Spinal cord (tissue), 10 donors: ENCODE results near the gene CDC42BPA. TPM values are rescaled to one million over a fixed set of nuclear protein-coding genes. Genes with fewer than 3 reads are reported as not detected.

Experiments used
- DNase-seq, 6 donors: peaks; one replicate each; pipeline versions ENCODE4 v3.0.0 to v3.0.0-alpha.2; 2013 to 2015; ENCODE audit warnings: low spot score in 6 of 6, low read depth in 4 of 6
- H3K27ac ChIP-seq: one replicate; pipeline ENCODE4 v1.5.1; 2013; ENCODE audit warnings: low read depth, low read length, control low read depth
- H3K27me3 ChIP-seq: one replicate; pipeline ENCODE4 v1.6.1; 2013; ENCODE audit warnings: low read length; ENCODE audit not compliant: control insufficient read depth, insufficient read depth
- H3K36me3 ChIP-seq: one replicate; pipeline ENCODE4 v1.6.1; 2013; ENCODE audit warnings: low read length; ENCODE audit not compliant: control insufficient read depth, insufficient read depth
- H3K4me1 ChIP-seq: one replicate; pipeline ENCODE4 v1.6.1; 2013; ENCODE audit warnings: low read length; ENCODE audit not compliant: control insufficient read depth, insufficient read depth
- H3K4me3 ChIP-seq: one replicate; pipeline ENCODE4 v1.5.1; 2013; ENCODE audit warnings: low read depth, low read length, control low read depth
- H3K9me3 ChIP-seq: one replicate; pipeline ENCODE4 v1.6.1; 2013; ENCODE audit warnings: low read length; ENCODE audit not compliant: control insufficient read depth, insufficient read depth
- WGBS: methylation state at CpG from one replicate; pipeline ENCODE4 v1.1.5; 2013; ENCODE audit warnings: missing lambda C conversion rate; ENCODE audit not compliant: insufficient coverage; 5-methylcytosine and 5-hydroxymethylcytosine counted together
- polyA plus RNA-seq, 2 donors: library from polyadenylated mRNA; unstranded; fragments of 120-200 nt; gene quantifications; one replicate each; pipeline ENCODE4 v1.2.1, GENCODE V29; 2013; ENCODE audit not compliant: insufficient read length in 2 of 2
- total RNA-seq, 2 donors: library from RNA; depleted of rRNA in 1 of 2; stranded (reverse); fragments of 120-200 nt in 1 of 2; fragments of >200 nt in 1 of 2; gene quantifications; one replicate each; pipeline versions ENCODE4 v1.2.3 to v1.2.4, GENCODE V29; 2013 to 2014
- donor health status: healthy.

Gene CDC42BPA
- total and polyA plus RNA-seq, 4 donors: 44.5 to 129 (median 55.0) TPM

DNA sequence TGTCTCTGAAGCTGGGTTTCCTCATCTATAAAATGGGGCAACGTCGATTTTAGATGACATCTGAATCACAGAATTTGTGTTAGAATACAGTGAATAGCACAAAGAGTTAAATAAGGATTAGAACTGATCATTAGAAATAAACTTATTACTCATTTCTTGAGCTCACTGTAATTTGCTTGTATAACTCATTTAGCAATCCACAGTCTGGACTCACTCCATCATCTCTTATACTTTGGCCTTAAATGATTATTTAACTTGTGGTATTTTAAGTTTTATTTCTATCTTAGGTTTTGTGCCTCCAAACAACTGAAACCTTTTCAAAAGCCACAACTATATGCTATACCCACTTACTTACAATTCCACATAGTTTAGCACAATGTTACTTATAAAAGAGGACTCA lies 128.0 kb downstream of the CDC42BPA start:
- Histone ChIP-seq H3K4me1 (no peaks in the 10 kb centered on the region), H3K36me3 (no peaks in the 10 kb centered on the region), H3K9me3 (no peaks in the 10 kb centered on the region), H3K4me3 (no peak overlapping the region), H3K27ac (no peak overlapping the region), H3K27me3 (no peaks in the 10 kb centered on the region)
- WGBS: no CpG with 5 or more reads among the region's 2 CpGs
- no peak for DNase-seq

DNA sequence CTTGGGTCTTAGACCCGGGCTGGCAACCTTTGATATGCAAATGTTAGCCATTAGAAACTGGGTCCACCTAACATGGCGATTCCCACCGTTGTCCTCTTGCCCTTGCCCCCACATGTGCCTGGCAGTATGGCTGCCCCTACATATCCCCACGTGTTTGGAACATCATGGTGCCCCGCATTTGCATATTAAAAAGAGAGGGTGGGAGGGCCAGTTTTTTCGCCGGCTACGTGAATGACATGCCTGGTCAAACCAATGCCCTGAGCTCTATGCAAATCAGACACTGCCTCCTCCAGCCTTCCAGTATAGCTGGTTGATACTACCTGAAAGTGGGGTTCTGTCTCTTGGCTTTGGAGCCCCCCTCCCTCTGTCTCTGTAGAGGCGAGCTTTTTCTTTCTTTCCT lies 133.0 kb downstream of the CDC42BPA start:
- Histone ChIP-seq H3K27ac (no peak overlapping the region), H3K4me3 (no peak overlapping the region), H3K36me3 (no peaks in the 10 kb centered on the region), H3K4me1 (no peaks in the 10 kb centered on the region), H3K27me3 (no peaks in the 10 kb centered on the region), H3K9me3 (no peaks in the 10 kb centered on the region)
- WGBS: 40% methylated on average over 1 of the region's 9 CpGs
- DNase-seq: no peak

DNA sequence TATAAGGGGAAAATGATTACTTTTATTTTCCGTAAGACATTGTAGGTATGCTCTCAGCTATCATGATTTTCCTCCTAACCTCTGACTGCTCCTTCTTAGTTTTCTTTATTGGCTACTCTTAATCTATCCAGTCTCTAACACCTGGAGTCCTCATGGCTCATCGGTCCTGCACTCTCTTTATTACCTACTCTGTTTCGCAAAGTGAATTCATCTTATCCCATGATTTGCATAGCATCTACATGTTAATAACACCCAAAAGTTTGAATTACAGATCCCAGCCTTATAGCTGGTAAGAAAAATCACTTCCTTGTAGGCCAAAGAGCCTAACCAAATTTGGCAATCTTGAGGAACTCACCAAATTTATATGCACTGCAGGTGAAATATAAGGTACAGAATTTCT lies 136.3 kb downstream of the CDC42BPA start:
- H3K36me3 ChIP-seq: peaks cover 2% of the 10 kb centered on the region
- DNase-seq: no peak
- no peaks in the 10 kb centered on the region for H3K9me3 ChIP-seq
- no peak overlapping the region for H3K4me3 ChIP-seq
- no peaks in the 10 kb centered on the region for H3K27me3 ChIP-seq
- 100% methylated on average over 2 of the region's 3 CpGs for WGBS
- H3K4me1 ChIP-seq: no peaks in the 10 kb centered on the region
- no peak overlapping the region for H3K27ac ChIP-seq

DNA sequence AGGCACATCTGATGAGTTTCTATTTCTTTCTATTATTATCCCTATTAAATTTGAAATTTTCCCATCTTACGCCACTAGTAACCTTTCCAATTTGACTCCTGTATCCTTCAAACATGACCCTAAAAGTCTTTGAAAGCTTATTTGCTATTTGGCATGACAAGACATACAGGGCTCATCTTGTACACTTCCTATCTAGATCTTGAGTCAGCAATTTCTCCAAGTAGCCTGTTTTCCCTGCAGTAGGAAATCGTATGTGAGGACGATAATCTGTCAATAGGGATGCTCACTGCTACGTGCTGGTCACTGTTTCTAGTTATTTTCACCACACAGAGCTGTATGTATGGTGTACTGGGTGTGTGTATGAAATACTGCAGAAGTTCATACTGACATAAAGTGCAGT lies 142.7 kb downstream of the CDC42BPA start:
- Histone ChIP-seq H3K27ac (no peak overlapping the region), H3K9me3 (no peaks in the 10 kb centered on the region), H3K36me3 (peaks cover 2% of the 10 kb centered on the region), H3K4me3 (no peak overlapping the region), H3K27me3 (no peaks in the 10 kb centered on the region), H3K4me1 (no peaks in the 10 kb centered on the region)
- DNase-seq: no peak
- WGBS: 100% methylated on average over 1 of the region's 4 CpGs

DNA sequence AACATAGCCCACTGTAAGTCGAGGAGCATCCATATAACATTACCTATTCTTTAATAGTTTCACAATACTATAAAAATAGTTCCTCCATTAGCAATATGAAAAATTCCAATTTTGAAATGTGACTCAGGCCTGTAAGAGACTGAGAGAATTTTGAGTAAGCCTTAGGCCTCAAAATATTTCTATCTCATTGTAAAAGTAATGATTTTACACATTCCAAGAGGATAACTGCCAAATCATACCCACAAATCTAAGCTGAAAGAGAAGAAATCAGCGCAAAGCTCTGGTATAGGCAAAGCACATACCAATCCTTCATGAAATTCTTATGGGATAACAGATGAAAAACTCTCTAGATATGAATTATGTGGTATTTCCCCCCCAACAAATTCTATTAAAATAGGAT lies 144.1 kb downstream of the CDC42BPA start:
- no peak overlapping the region for H3K27ac ChIP-seq
- no peak overlapping the region for H3K4me3 ChIP-seq
- no CpG with 5 or more reads among the region's 2 CpGs for WGBS
- no peaks in the 10 kb centered on the region for H3K9me3 ChIP-seq
- H3K36me3 ChIP-seq: no peaks in the 10 kb centered on the region
- H3K27me3 ChIP-seq: no peaks in the 10 kb centered on the region
- H3K4me1 ChIP-seq: no peaks in the 10 kb centered on the region
- DNase-seq: no peak

DNA sequence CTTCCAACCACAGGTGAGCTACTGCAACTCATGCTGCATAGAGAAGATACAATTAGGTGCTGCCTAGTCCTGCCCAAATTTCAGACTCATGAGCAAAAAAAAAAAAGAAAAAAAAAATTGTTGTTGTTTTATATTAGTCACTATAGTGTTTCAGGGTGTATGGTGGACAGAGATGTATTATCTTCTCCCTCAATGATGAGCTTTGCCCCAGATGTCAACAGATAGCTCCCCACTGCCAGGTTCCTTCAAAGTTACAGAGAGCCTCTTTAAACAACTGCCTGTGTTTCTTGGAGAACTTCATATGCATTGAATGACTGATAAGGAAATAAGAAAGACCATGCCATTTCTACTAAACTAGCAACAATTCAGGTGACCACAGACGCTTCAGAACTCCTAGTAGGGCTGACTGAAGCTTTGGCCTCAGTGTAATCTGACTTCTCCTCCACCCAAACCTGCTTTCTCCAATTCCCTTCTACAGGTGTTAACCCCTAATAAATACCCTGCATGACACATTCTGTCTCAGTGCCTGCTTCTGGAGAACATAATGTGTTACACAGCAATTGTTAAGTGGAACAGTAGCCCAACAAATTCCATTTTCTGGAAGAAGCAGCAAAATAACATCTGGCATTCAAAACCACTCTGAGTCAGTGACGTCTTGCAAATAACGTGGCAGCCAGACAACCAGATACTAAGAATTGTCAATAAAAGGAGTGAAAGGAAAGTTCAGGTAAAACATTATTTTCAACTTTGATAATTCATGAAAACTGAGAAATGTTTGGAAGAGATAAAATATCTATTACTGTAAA lies 147.7 kb downstream of the CDC42BPA start:
- WGBS: 75% methylated on average over 1 of the region's 3 CpGs
- H3K4me1 ChIP-seq: no peaks in the 10 kb centered on the region
- no peaks in the 10 kb centered on the region for H3K36me3 ChIP-seq

DNA sequence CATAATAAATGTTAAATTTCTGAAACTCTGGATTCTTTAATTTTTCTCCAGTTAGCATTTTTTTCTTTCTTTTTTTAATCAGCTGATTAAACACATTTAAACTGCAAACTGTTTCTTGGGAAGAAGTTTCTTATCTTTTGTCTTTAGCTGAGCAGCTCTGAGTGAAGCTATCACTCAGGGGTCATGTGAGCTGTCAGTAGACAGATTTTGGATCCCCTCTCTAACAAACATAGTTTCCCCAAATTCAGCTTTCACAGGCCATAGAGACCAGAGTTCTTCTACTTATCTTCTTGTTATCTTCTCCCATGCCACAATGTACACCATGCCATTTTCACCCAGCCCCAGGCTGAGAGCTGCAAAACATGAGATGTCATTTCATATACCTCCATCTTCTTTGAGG lies 148.9 kb downstream of the CDC42BPA start:
- H3K27ac ChIP-seq: no peak overlapping the region
- H3K9me3 ChIP-seq: no peaks in the 10 kb centered on the region
- no peaks in the 10 kb centered on the region for H3K36me3 ChIP-seq
- no peaks in the 10 kb centered on the region for H3K27me3 ChIP-seq
- no peak overlapping the region for H3K4me3 ChIP-seq
- no peak for DNase-seq
- H3K4me1 ChIP-seq: no peaks in the 10 kb centered on the region

More for the DNA sequence above, 147.7 kb downstream of the CDC42BPA start:
- no peaks in the 10 kb centered on the region for H3K9me3 ChIP-seq
- H3K27ac ChIP-seq: no peak overlapping the region
- no peak overlapping the region for H3K4me3 ChIP-seq
- no peaks in the 10 kb centered on the region for H3K27me3 ChIP-seq
- DNase-seq: no peak

DNA sequence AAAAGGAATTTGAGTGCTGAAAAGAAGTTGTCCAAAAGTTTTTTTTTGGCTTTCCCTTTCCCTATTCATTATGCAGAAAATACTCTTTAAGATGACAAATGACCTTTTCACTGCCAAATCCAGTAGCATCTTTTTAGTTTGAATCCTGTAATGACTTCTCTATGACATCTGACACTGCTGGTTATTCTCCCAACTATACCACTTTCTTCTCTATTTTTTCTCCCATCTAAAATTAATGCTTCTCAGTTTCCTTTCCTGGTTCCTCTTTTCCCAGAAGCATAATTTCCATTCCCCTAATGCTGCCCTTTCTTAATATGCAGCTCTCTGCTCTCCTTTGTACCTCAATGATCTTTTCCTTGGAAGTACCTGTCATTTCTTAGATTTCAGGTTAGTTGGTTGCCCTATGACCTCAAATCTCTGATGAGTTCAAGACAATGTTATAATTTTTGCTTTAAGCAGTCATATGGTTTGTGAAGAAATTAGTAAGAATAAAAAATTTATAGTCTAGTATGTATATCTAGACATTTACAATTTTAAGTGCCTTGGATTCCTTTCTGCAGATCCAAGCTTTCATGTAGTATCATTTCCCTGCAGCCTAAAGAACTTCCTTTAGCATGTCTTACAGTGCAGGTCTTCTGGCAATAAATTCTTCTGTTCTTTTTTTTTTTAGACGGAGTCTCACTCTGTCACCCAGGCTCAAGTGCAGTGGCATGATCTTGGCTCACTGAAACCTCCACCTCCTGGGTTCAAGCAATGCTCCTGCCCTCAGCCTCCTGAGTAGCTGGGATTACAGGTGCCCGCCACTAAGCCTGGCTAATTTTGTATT lies 150.8 kb downstream of the CDC42BPA start:
- H3K4me1 ChIP-seq: no peaks in the 10 kb centered on the region
- no peaks in the 10 kb centered on the region for H3K36me3 ChIP-seq
- no peaks in the 10 kb centered on the region for H3K27me3 ChIP-seq
- no peak overlapping the region for H3K4me3 ChIP-seq
- WGBS: no CpG with 5 or more reads among the region's 2 CpGs
- no peaks in the 10 kb centered on the region for H3K9me3 ChIP-seq
- no peak overlapping the region for H3K27ac ChIP-seq
- no peak for DNase-seq

DNA sequence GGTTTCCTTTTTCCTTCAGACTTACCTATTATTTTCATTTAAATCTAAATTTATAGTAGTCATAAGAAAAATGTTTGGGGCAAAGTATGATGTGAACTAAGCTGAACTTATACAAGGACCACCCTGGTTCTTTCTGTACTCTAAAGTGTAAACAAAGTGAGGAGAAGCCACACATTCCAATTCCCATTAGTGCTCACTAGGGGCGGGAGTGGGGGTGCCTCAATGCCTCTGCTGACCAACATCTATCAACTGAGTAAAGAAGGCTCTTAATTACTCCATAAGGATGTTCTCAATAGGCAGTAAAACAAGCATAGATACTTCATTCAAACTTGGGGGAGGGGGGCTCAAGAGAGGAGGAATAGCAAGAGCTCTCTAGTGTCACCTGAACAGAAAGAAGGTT lies 151.7 kb downstream of the CDC42BPA start:
- no peak for DNase-seq
- H3K4me1 ChIP-seq: no peaks in the 10 kb centered on the region
- no peaks in the 10 kb centered on the region for H3K36me3 ChIP-seq
- no peak overlapping the region for H3K27ac ChIP-seq
- no peak overlapping the region for H3K4me3 ChIP-seq
- WGBS: no CpG with 5 or more reads among the region's 1 CpG
- no peaks in the 10 kb centered on the region for H3K9me3 ChIP-seq
- H3K27me3 ChIP-seq: no peaks in the 10 kb centered on the region

DNA sequence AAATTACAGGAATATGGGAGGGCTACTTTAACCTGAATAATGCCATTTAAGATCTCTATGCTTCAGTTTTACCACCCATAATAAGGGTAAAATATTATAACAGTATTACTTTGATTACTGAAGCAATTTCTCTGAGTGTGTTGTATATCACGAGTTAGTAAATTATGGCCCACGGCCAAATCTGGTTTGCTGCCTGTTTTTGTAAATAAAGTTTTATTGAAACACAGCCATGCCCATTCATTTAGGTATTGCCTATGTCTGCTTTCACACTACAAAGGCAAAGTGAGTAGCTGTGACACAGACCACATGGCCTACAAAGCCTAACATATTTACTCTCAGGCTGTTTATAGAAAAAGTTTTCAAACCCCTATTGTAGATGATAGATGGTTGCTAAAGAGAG lies 156.8 kb downstream of the CDC42BPA start:
- Histone ChIP-seq H3K9me3 (no peaks in the 10 kb centered on the region), H3K4me3 (no peak overlapping the region), H3K36me3 (no peaks in the 10 kb centered on the region), H3K4me1 (no peaks in the 10 kb centered on the region), H3K27ac (no peak overlapping the region), H3K27me3 (no peaks in the 10 kb centered on the region)
- no peak for DNase-seq
- no CpG with 5 or more reads among the region's 2 CpGs for WGBS
